CD8-positive, alpha-beta memory T cell (primary cell): ENCODE results near the gene SETD4. TPM values are rescaled to one million over a fixed set of nuclear protein-coding genes. Genes with fewer than 3 reads are reported as not detected.

Experiments used
- CTCF ChIA-PET: fragments of 350-600 bp; sonication (Branson Sonifier 250); formaldehyde crosslinking; loops from one replicate; lab custom pipeline; 2021; ENCODE audit warnings: antibody characterized with exemption; lab: Charles Lee
- POLR2A ChIA-PET: fragments of 350-600 bp; sonication (Branson Sonifier 250); formaldehyde crosslinking; loops from one replicate; lab custom pipeline; 2021; ENCODE audit warnings: antibody characterized with exemption; lab: Charles Lee
- DNase-seq, 5 donors: peaks; one replicate each; pipeline versions ENCODE4 v3.0.0 to v3.0.0-alpha.2; 2020 to 2022; ENCODE audit warnings: mixed read lengths in 1 of 5
- H3K27ac ChIP-seq: one replicate; pipeline ENCODE4 v1.7.0; 2013; ENCODE audit warnings: low read depth, mild to moderate bottlenecking, low read length, moderate library complexity
- H3K27me3 ChIP-seq: 2 replicates; pipeline ENCODE4 v1.7.0; 2013; ENCODE audit warnings: low read length, mild to moderate bottlenecking; ENCODE audit not compliant: insufficient read depth, poor library complexity, severe bottlenecking
- H3K36me3 ChIP-seq: 2 replicates; pipeline ENCODE4 v1.7.0; 2013; ENCODE audit warnings: mild to moderate bottlenecking, low read length, moderate library complexity; ENCODE audit not compliant: insufficient read depth
- H3K4me1 ChIP-seq: 2 replicates; pipeline ENCODE4 v1.7.0; 2013; ENCODE audit warnings: mild to moderate bottlenecking, low read length, moderate library complexity; ENCODE audit not compliant: insufficient read depth
- H3K4me3 ChIP-seq: 2 replicates; pipeline ENCODE4 v1.7.0; 2013; ENCODE audit warnings: mild to moderate bottlenecking, low read length
- H3K9me3 ChIP-seq: 2 replicates; pipeline ENCODE4 v1.7.0; 2013; ENCODE audit warnings: mild to moderate bottlenecking, low read length
- H3K27ac Mint-ChIP-seq, 8 donors: one replicate each; pipeline ENCODE4 v1.8.0; 2020 to 2021; ENCODE audit warnings: mixed read lengths in 8 of 8, mild to moderate bottlenecking in 6 of 8, inconsistent platforms in 3 of 8, moderate library complexity in 3 of 8
- H3K27me3 Mint-ChIP-seq, 2 donors: one replicate each; pipeline ENCODE4 v1.8.0; 2020 to 2021; ENCODE audit warnings: mixed read lengths in 2 of 2, mild to moderate bottlenecking in 1 of 2, moderate library complexity in 1 of 2
- H3K36me3 Mint-ChIP-seq, 3 donors: one replicate each; pipeline ENCODE4 v1.8.0; 2020 to 2021; ENCODE audit warnings: mixed read lengths in 3 of 3, inconsistent platforms in 1 of 3, mild to moderate bottlenecking in 1 of 3
- H3K4me1 Mint-ChIP-seq, 3 donors: one replicate each; pipeline ENCODE4 v1.8.0; 2020 to 2021; ENCODE audit warnings: mixed read lengths in 3 of 3, inconsistent platforms in 1 of 3, mild to moderate bottlenecking in 1 of 3
- H3K4me3 Mint-ChIP-seq, 7 donors: one replicate each; pipeline ENCODE4 v1.8.0; 2020 to 2021; ENCODE audit warnings: mixed read lengths in 7 of 7, mild to moderate bottlenecking in 6 of 7, moderate library complexity in 4 of 7, inconsistent platforms in 2 of 7
- H3K9me3 Mint-ChIP-seq, 5 donors: one replicate each; pipeline ENCODE4 v1.8.0; 2020 to 2022; ENCODE audit warnings: mixed read lengths in 5 of 5, mild to moderate bottlenecking in 3 of 5, moderate library complexity in 2 of 5, inconsistent platforms in 1 of 5
- polyA plus RNA-seq: library from polyadenylated mRNA; unstranded; fragments of 300-500 nt; fragmentation: Illumina TruSeq; gene quantifications from one replicate; pipeline ENCODE4 v1.2.3, GENCODE V29; 2021
- total RNA-seq, 2 experiments: library from RNA; stranded (reverse); gene quantifications; one replicate each; pipeline ENCODE4 v1.2.3, GENCODE V29; 2021

Gene SETD4
- total and polyA plus RNA-seq, 3 experiments from 2014 or later, result 8.0 to 20.5 (median 20.2) TPM

- Mint-ChIP-seq H3K4me3 (no peak overlapping the region), H3K27ac (no peak overlapping the region), H3K9me3 (peaks cover 0 to 3% (median 2%) of the 10 kb centered on the region in 5 donors), H3K36me3 (no peaks in the 10 kb centered on the region), H3K4me1 (no peaks in the 10 kb centered on the region), H3K27me3 (peaks cover 13 to 15% of the 10 kb centered on the region in 2 donors)
- Histone ChIP-seq H3K27me3 (no peaks in the 10 kb centered on the region), H3K4me1 (no peaks in the 10 kb centered on the region), H3K9me3 (peaks cover 2% of the 10 kb centered on the region), H3K4me3 (no peak overlapping the region), H3K27ac (no peak overlapping the region), H3K36me3 (no peaks in the 10 kb centered on the region)
- CTCF ChIA-PET, result no interaction called here
- POLR2A ChIA-PET, result no interaction called here
- no peak for DNase-seq
Measured at GRCh38 chr21:36099000-36099399, 38.7 kb upstream of the SETD4 start.

DNA sequence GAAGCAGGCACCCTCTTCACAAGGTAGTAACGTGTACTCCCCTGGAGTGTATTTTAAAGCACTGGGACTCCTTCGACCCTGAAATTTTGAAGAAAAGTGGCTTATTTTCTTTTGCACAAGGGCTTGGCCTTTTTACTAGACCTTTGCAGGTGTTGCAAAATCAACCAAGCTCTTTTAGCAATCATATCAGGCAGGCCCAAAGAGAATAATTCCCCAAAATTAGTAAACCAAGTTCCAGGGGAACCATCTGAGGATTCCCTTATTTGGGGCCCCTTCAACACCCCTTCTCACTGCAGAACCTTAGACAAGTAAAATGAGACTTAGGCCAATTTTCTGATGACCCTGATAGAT, 37.8 kb upstream of the SETD4 start:
- Histone ChIP-seq H3K27me3 (no peaks in the 10 kb centered on the region), H3K27ac (no peak overlapping the region), H3K36me3 (no peaks in the 10 kb centered on the region), H3K4me3 (no peak overlapping the region), H3K9me3 (peaks cover 11% of the 10 kb centered on the region), H3K4me1 (no peaks in the 10 kb centered on the region)
- DNase-seq, result no peak
- Mint-ChIP-seq H3K27me3 (peaks cover 17 to 21% of the 10 kb centered on the region in 2 donors), H3K4me3 (no peak overlapping the region), H3K36me3 (peaks cover 3 to 7% (median 7%) of the 10 kb centered on the region in 3 donors), H3K27ac (no peak overlapping the region), H3K4me1 (no peaks in the 10 kb centered on the region), H3K9me3 (peaks cover 7 to 11% (median 10%) of the 10 kb centered on the region in 5 donors)
- ChIA-PET CTCF (no interaction called here), POLR2A (no interaction called here)

GRCh38 chr21:36097427-36098181, 37.3 kb upstream of the SETD4 start:
- no peak for DNase-seq
- no peak overlapping the region for H3K27ac Mint-ChIP-seq
- Histone ChIP-seq H3K36me3 (no peaks in the 10 kb centered on the region), H3K4me3 (no peak overlapping the region), H3K4me1 (no peaks in the 10 kb centered on the region), H3K27ac (no peak overlapping the region), H3K27me3 (no peaks in the 10 kb centered on the region), H3K9me3 (peaks cover 16% of the 10 kb centered on the region)
- H3K27me3 Mint-ChIP-seq, result peaks cover 22 to 25% of the 10 kb centered on the region in 2 donors
- ChIA-PET CTCF (interaction anchor here (1.7 kb wide), 1 partner anchor 10 kb away, joined by 4 read pairs; no protein-coding TSS in a partner anchor), POLR2A (interaction anchor here (0.6 kb wide), 1 partner anchor 44 kb away, joined by 7 read pairs; no protein-coding TSS in a partner anchor)
- no peak overlapping the region for H3K4me3 Mint-ChIP-seq
- H3K36me3 Mint-ChIP-seq, result peaks cover 3 to 9% (median 7%) of the 10 kb centered on the region in 3 donors
- H3K4me1 Mint-ChIP-seq, result no peaks in the 10 kb centered on the region
- peaks cover 7 to 16% (median 16%) of the 10 kb centered on the region in 5 donors for H3K9me3 Mint-ChIP-seq

DNA sequence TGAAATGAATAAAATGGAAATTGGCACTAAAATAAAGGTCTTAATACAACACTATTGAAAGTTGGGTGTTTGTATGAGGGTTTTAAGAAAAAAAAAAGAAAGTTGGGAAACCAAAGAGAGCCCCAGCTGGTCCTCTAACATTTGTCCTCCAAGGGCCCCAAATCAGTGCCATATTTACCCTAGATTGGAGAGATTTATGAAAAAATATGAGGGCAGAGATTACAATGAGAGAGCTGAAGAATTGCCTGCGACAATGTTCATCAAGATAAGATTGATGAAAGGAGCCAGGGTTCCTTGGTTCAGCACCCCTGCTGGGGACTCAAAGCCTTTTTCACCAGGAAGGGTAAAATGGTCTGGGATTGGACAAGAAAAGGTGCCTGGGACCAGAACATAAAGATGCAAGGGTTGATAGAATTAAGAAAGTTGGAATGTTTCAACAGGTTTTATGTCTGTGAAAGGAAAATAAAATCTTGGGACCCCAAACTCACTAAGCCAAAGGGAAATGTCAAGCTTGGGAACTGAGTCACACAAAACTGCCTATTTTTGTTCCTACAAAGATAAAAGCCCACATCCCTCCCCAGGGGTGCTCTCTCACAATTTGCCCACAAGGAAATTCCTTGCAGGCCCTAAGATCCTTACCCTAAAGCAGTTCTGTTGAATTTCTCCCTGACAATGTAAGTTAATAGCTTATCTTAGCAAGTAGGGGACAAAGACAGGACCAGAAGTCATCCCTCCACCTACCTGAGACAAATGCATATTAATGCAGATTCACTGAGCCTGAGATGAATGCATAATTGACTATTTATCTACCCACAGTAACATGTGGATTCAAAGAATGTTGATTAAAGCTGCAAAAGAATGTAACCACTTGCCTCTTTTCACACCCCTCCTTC, 36.3 kb upstream of the SETD4 start:
- H3K27ac ChIP-seq, result no peak overlapping the region
- no peaks in the 10 kb centered on the region for H3K4me1 Mint-ChIP-seq
- no peak overlapping the region for H3K27ac Mint-ChIP-seq
- ChIA-PET CTCF (interaction anchor here (0.7 to 1.7 kb wide), 2 partner anchors 9 to 16 kb away, joined by 3 to 4 read pairs; no protein-coding TSS in a partner anchor), POLR2A (interaction anchor here (0.6 kb wide), 1 partner anchor 44 kb away, joined by 7 read pairs; no protein-coding TSS in a partner anchor)
- no peaks in the 10 kb centered on the region for H3K27me3 ChIP-seq
- no peak overlapping the region for H3K4me3 Mint-ChIP-seq
- peaks cover 3 to 9% (median 7%) of the 10 kb centered on the region in 3 donors for H3K36me3 Mint-ChIP-seq
- DNase-seq, result no peak
- H3K36me3 ChIP-seq, result no peaks in the 10 kb centered on the region
- H3K27me3 Mint-ChIP-seq, result peaks cover 20 to 26% of the 10 kb centered on the region in 2 donors
- no peaks in the 10 kb centered on the region for H3K4me1 ChIP-seq
- peaks cover 16% of the 10 kb centered on the region for H3K9me3 ChIP-seq
- H3K9me3 Mint-ChIP-seq, result peaks cover 7 to 19% (median 16%) of the 10 kb centered on the region in 5 donors
- H3K4me3 ChIP-seq, result no peak overlapping the region

GRCh38 chr21:36093512-36093911, 33.2 kb upstream of the SETD4 start:
- H3K27me3 Mint-ChIP-seq, result peaks cover 19 to 20% of the 10 kb centered on the region in 2 donors
- no peaks in the 10 kb centered on the region for H3K4me1 Mint-ChIP-seq
- no peaks in the 10 kb centered on the region for H3K36me3 ChIP-seq
- H3K4me3 Mint-ChIP-seq, result no peak overlapping the region
- peaks cover 16% of the 10 kb centered on the region for H3K9me3 ChIP-seq
- peaks cover 7 to 19% (median 18%) of the 10 kb centered on the region in 5 donors for H3K9me3 Mint-ChIP-seq
- peak overlapping the region in 1 of 8 donors; percentile 54 for H3K27ac Mint-ChIP-seq
- ChIA-PET POLR2A (no interaction called here), CTCF (no interaction called here)
- no peak for DNase-seq
- peaks cover 3 to 9% (median 7%) of the 10 kb centered on the region in 3 donors for H3K36me3 Mint-ChIP-seq
- H3K27ac ChIP-seq, result no peak overlapping the region
- no peak overlapping the region for H3K4me3 ChIP-seq
- H3K4me1 ChIP-seq, result no peaks in the 10 kb centered on the region
- H3K27me3 ChIP-seq, result no peaks in the 10 kb centered on the region

DNA sequence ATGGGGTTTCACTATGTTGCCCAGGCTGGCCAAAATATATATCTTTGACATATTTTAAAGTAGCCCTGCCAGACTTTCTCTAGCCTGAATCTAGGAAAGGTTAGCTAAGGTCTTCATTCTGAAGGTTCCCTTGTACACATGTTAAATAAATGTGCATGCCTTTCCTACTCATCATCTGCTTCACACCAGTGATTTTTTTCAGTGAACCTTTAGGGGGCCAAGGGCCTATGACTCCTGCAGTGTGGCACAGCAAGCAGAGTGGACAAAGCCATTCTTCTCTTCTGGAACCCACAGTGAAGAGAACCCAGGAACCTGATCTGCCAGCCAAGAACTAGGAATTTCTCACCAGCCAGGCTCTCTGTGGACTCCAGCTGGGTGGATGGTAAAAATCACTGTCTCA, 32.4 kb upstream of the SETD4 start:
- CTCF ChIA-PET, result no interaction called here
- Histone ChIP-seq H3K27me3 (no peaks in the 10 kb centered on the region), H3K4me3 (no peak overlapping the region), H3K36me3 (no peaks in the 10 kb centered on the region), H3K4me1 (no peaks in the 10 kb centered on the region), H3K27ac (no peak overlapping the region), H3K9me3 (peaks cover 16% of the 10 kb centered on the region)
- no peak for DNase-seq
- H3K27ac Mint-ChIP-seq, result no peak overlapping the region
- H3K4me3 Mint-ChIP-seq, result no peak overlapping the region
- H3K4me1 Mint-ChIP-seq, result no peaks in the 10 kb centered on the region
- peaks cover 18 to 19% of the 10 kb centered on the region in 2 donors for H3K27me3 Mint-ChIP-seq
- POLR2A ChIA-PET, result no interaction called here
- H3K36me3 Mint-ChIP-seq, result peaks cover 3 to 9% (median 7%) of the 10 kb centered on the region in 3 donors
- H3K9me3 Mint-ChIP-seq, result peaks cover 7 to 19% (median 18%) of the 10 kb centered on the region in 5 donors

GRCh38 chr21:36089946-36090345, 29.6 kb upstream of the SETD4 start:
- Mint-ChIP-seq H3K27ac (no peak overlapping the region), H3K27me3 (peaks cover 11 to 14% of the 10 kb centered on the region in 2 donors), H3K4me1 (peaks cover 1 to 9% (median 8%) of the 10 kb centered on the region in 3 donors), H3K4me3 (no peak overlapping the region), H3K36me3 (peaks cover 3 to 9% (median 7%) of the 10 kb centered on the region in 3 donors), H3K9me3 (peaks cover 7 to 18% (median 16%) of the 10 kb centered on the region in 5 donors)
- ChIA-PET CTCF (no interaction called here), POLR2A (no interaction called here)
- H3K9me3 ChIP-seq, result peaks cover 16% of the 10 kb centered on the region
- no peaks in the 10 kb centered on the region for H3K4me1 ChIP-seq
- H3K27me3 ChIP-seq, result no peaks in the 10 kb centered on the region
- DNase-seq, result no peak
- H3K36me3 ChIP-seq, result no peaks in the 10 kb centered on the region
- H3K27ac ChIP-seq, result no peak overlapping the region
- no peak overlapping the region for H3K4me3 ChIP-seq
